NB4 (cell line): ENCODE data around the gene ANXA2R.
A peak's percentile ranks its signal among the peaks of the same experiment; 100 is the strongest.
"Not testable (repeated sequence)": the region's sequence is repeated elsewhere in the genome, so short reads cannot be mapped to it uniquely, and the experiment has no call there.

Experiments used
- DNase-seq: peaks from one replicate; pipeline ENCODE4 v3.0.0; 2010; ENCODE audit warnings: low read depth
- H3K4me3 ChIP-seq: one replicate; pipeline ENCODE4 v1.5.1; 2011; ENCODE audit warnings: mild to moderate bottlenecking, low read depth, low read length, moderate library complexity
- MAX ChIP-seq: IDR thresholded peaks from 2 replicates; pipeline ENCODE4 v1.6.1; 2011; ENCODE audit warnings: low read depth, low read length
- MYC ChIP-seq: IDR thresholded peaks from 2 replicates; pipeline ENCODE4 v1.6.1; 2011; ENCODE audit warnings: low read depth, low read length
- POLR2A ChIP-seq: IDR thresholded peaks from 2 replicates; pipeline ENCODE4 v1.6.1; 2011; ENCODE audit warnings: mild to moderate bottlenecking; ENCODE audit not compliant: insufficient read length; ENCODE audit errors: extremely low read depth
- TF ChIP-seq, protein P1 (sequence below): IDR thresholded peaks from one replicate; pipeline ENCODE4 v1.5.1; 2012; ENCODE audit warnings: low read depth, low read length

The ANXA2R gene

GRCh38 chr5:43075319-43076293 lies 35.5 kb upstream of the ANXA2R start:
- H3K4me3 ChIP-seq = no peak overlapping the region
- peak; percentile 48 for DNase-seq
- TF ChIP-seq MYC = no peak
- TF ChIP-seq POLR2A = no peak
- TF ChIP-seq MAX = no peak
- TF ChIP-seq, protein P1, sequence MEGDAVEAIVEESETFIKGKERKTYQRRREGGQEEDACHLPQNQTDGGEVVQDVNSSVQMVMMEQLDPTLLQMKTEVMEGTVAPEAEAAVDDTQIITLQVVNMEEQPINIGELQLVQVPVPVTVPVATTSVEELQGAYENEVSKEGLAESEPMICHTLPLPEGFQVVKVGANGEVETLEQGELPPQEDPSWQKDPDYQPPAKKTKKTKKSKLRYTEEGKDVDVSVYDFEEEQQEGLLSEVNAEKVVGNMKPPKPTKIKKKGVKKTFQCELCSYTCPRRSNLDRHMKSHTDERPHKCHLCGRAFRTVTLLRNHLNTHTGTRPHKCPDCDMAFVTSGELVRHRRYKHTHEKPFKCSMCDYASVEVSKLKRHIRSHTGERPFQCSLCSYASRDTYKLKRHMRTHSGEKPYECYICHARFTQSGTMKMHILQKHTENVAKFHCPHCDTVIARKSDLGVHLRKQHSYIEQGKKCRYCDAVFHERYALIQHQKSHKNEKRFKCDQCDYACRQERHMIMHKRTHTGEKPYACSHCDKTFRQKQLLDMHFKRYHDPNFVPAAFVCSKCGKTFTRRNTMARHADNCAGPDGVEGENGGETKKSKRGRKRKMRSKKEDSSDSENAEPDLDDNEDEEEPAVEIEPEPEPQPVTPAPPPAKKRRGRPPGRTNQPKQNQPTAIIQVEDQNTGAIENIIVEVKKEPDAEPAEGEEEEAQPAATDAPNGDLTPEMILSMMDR = no peak

DNA sequence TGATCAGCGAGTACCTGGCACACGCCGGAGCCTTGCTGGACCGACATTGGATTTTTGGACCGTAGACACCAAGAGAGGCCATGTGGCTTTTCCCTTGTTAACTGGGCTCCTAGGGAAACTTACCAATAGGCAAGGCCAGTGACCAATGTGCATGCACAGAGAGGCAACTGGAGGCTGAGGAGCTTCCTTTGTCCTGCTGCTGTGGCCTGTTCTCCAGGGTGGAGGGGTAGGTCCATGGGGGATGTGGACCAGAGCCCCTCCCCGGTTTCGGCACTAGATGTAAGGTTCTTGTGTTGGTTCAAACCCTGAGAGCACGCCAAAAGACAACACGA lies 34.8 kb upstream of the ANXA2R start:
- no peak for DNase-seq
- H3K4me3 ChIP-seq = no peak overlapping the region
- TF ChIP-seq, protein P1 = no peak
- TF ChIP-seq MAX (no peak), MYC (no peak), POLR2A (no peak)

- TF ChIP-seq, protein P1 = peak; percentile 74
- TF ChIP-seq POLR2A = no peak
- TF ChIP-seq MYC = no peak
- no peak for TF ChIP-seq MAX
- DNase-seq = peak; percentile 67
- no peak overlapping the region for H3K4me3 ChIP-seq
Observed at GRCh38 chr5:43073597-43074546, 33.8 kb upstream of the ANXA2R start.

DNA sequence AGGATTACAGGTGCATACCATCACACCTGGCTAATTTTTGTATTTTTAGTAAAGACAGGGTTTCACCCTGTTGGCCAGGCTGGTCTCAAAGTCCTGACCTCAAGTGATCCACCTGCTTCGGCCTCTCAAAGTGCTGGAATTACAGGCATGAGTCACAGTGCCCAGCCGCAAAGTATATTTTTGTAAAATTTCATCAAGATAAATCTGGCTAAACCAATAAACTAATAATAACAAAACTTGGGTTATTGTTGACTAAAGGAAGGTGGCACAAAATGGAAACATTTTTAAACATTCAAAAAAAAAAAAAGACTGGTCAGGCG lies 29.2 kb upstream of the ANXA2R start:
- peak overlapping the region; percentile 84 for H3K4me3 ChIP-seq
- DNase-seq = not testable (repeated sequence)

DNA sequence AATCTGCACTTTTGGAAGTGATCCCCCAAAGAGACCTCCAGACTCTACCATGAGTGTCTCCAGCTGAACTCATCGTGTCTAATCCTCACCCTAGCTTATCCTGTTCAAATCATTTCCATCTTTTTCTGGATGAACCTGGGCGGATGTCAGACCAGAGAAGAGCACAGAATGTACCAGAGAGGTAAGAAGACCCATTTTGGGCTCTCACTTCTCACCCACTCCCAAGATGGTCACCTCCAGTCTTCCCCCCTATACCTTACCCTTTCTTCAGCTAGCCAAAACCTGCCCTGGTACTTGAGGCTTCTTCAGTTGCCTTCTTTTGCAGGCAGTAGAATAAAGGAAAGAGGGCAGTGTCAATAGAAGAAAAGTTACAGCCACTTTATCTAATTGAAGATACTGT lies 27.9 kb upstream of the ANXA2R start:
- DNase-seq = no peak
- peak overlapping the region; percentile 84 for H3K4me3 ChIP-seq
- TF ChIP-seq MAX = no peak
- TF ChIP-seq MYC = no peak
- TF ChIP-seq, protein P1 = no peak
- no peak for TF ChIP-seq POLR2A
